ENCODE measurements around the gene ADCY4.

The ADCY4 gene

GRCh38 chr14:24289649-24290280 lies 45.1 kb downstream of the ADCY4 start (continued):
- TF ChIP-seq TOX (CRISPR knock-in tag; IDR thresholded peaks at IDR 0.05; ENCODE audit: borderline replicate concordance) = no peak

GRCh38 chr14:24286996-24287395 lies 47.9 kb downstream of the ADCY4 start:
- no peak for ATAC-seq
- TF ChIP-seq ZC3H10 (CRISPR knock-in tag; IDR thresholded peaks at IDR 0.05) (no peak), BACH2 (CRISPR knock-in tag; IDR thresholded peaks at IDR 0.05; ENCODE audit: borderline replicate concordance) (no peak), POU6F1 (CRISPR knock-in tag; IDR thresholded peaks at IDR 0.05; ENCODE audit: borderline replicate concordance, low read depth) (no peak), TCF4 (CRISPR knock-in tag; IDR thresholded peaks at IDR 0.05; ENCODE audit: borderline replicate concordance) (no peak), ZNF565 (CRISPR knock-in tag; conservative IDR thresholded peaks at IDR 0.05; ENCODE audit: low read depth) (no peak), PPARA (CRISPR knock-in tag; IDR thresholded peaks at IDR 0.05; ENCODE audit: borderline replicate concordance) (no peak), TSHZ2 (CRISPR knock-in tag; IDR thresholded peaks at IDR 0.05) (no peak), OSR1 (CRISPR knock-in tag; IDR thresholded peaks at IDR 0.05) (no peak), ISL1 (CRISPR knock-in tag; IDR thresholded peaks at IDR 0.05) (no peak), PATZ1 (CRISPR knock-in tag; IDR thresholded peaks at IDR 0.05; ENCODE audit: borderline replicate concordance) (no peak), ARNTL (CRISPR knock-in tag; IDR thresholded peaks at IDR 0.05; ENCODE audit: borderline replicate concordance, low read depth) (no peak), TOX (CRISPR knock-in tag; IDR thresholded peaks at IDR 0.05; ENCODE audit: borderline replicate concordance) (no peak)
- TF ChIP-seq, protein P1, sequence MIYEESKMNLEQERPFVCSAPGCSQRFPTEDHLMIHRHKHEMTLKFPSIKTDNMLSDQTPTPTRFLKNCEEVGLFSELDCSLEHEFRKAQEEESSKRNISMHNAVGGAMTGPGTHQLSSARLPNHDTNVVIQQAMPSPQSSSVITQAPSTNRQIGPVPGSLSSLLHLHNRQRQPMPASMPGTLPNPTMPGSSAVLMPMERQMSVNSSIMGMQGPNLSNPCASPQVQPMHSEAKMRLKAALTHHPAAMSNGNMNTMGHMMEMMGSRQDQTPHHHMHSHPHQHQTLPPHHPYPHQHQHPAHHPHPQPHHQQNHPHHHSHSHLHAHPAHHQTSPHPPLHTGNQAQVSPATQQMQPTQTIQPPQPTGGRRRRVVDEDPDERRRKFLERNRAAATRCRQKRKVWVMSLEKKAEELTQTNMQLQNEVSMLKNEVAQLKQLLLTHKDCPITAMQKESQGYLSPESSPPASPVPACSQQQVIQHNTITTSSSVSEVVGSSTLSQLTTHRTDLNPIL (CRISPR knock-in tag; IDR thresholded peaks at IDR 0.05; ENCODE audit: low read depth) = no peak

DNA sequence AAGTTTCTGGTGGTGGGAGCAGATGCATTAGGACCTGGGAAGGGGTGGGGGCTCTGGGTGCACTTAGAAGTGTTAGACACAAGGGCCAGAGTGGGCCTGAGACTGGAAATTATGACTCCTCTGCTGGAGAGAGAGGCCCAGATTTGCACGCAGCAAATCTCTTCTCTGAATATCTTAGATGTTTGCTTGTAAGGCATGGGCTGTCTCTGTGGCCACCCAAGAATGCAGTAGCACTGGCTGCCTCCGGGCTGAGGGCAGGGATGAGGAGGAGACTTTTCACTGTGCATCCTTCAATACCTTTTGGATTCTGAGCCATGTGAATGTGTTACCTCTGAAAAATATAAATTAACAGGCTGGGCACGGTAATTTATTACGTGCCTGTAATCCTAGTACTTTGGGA lies 49.5 kb downstream of the ADCY4 start:
- no peak for TF ChIP-seq ZNF70 (CRISPR knock-in tag; IDR thresholded peaks at IDR 0.05)
- no peak for TF ChIP-seq TSHZ2 (CRISPR knock-in tag; IDR thresholded peaks at IDR 0.05)
- TF ChIP-seq ISL1 (CRISPR knock-in tag; IDR thresholded peaks at IDR 0.05) = no peak
- TF ChIP-seq GLIS3 (CRISPR knock-in tag; IDR thresholded peaks at IDR 0.05) = no peak
- no peak for TF ChIP-seq ZC3H10 (CRISPR knock-in tag; IDR thresholded peaks at IDR 0.05)
- TF ChIP-seq ZNF8 (CRISPR knock-in tag; IDR thresholded peaks at IDR 0.05) = no peak
- TF ChIP-seq PATZ1 (CRISPR knock-in tag; IDR thresholded peaks at IDR 0.05; ENCODE audit: borderline replicate concordance) = no peak
- no peak for TF ChIP-seq ZNF565 (CRISPR knock-in tag; conservative IDR thresholded peaks at IDR 0.05; ENCODE audit: low read depth)
- no peak for TF ChIP-seq OSR1 (CRISPR knock-in tag; IDR thresholded peaks at IDR 0.05)
- TF ChIP-seq, protein P2, sequence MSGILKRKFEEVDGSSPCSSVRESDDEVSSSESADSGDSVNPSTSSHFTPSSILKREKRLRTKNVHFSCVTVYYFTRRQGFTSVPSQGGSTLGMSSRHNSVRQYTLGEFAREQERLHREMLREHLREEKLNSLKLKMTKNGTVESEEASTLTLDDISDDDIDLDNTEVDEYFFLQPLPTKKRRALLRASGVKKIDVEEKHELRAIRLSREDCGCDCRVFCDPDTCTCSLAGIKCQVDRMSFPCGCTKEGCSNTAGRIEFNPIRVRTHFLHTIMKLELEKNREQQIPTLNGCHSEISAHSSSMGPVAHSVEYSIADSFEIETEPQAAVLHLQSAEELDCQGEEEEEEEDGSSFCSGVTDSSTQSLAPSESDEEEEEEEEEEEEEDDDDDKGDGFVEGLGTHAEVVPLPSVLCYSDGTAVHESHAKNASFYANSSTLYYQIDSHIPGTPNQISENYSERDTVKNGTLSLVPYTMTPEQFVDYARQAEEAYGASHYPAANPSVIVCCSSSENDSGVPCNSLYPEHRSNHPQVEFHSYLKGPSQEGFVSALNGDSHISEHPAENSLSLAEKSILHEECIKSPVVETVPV (CRISPR knock-in tag; IDR thresholded peaks at IDR 0.05) = no peak
- TF ChIP-seq TOX (CRISPR knock-in tag; IDR thresholded peaks at IDR 0.05; ENCODE audit: borderline replicate concordance) = no peak
- no peak for TF ChIP-seq ZFP30 (CRISPR knock-in tag; IDR thresholded peaks at IDR 0.05)
- no peak for TF ChIP-seq BACH2 (CRISPR knock-in tag; IDR thresholded peaks at IDR 0.05; ENCODE audit: borderline replicate concordance)

More for the DNA sequence above, 49.5 kb downstream of the ADCY4 start:
- ATAC-seq = no peak

All from SK-N-SH treated with all-trans-retinoic acid at 6 μM for 48 hours (cell line).